ENCODE measurements around the gene CHRNA10. TPM values are rescaled to one million over a fixed set of nuclear protein-coding genes. Genes with fewer than 3 reads are reported as not detected.

Gene CHRNA10
- total and polyA plus RNA-seq, 5 donors, result 0.38 to 0.97 (median 0.50) TPM

- H3K27ac ChIP-seq (ENCODE audit: low read length), result no peak overlapping the region
- no peaks in the 10 kb centered on the region for H3K9me3 ChIP-seq (ENCODE audit: control insufficient read depth, low read length)
- no peaks in the 10 kb centered on the region for H3K4me1 ChIP-seq (ENCODE audit: control insufficient read depth, insufficient read depth, low read length)
- 100% methylated on average over 1 of the region's 1 CpG for WGBS
- H3K4me3 ChIP-seq (ENCODE audit: low read length), result no peak overlapping the region
- H3K27me3 ChIP-seq (ENCODE audit: control insufficient read depth, insufficient read depth), result no peaks in the 10 kb centered on the region
- DNase-seq (no peak), ATAC-seq (peak in 1 of 2 donors; percentile 50)
- intact Hi-C loops (cut with DNase I), result no loop called here
Measured at GRCh38 chr11:3627291-3627690, 43.9 kb downstream of the CHRNA10 start.

- Histone ChIP-seq H3K4me1 (ENCODE audit: control insufficient read depth, insufficient read depth, low read length) (no peaks in the 10 kb centered on the region), H3K27ac (ENCODE audit: low read length) (no peak overlapping the region), H3K9me3 (ENCODE audit: control insufficient read depth, low read length) (no peaks in the 10 kb centered on the region), H3K4me3 (ENCODE audit: low read length) (no peak overlapping the region), H3K27me3 (ENCODE audit: control insufficient read depth, insufficient read depth) (no peaks in the 10 kb centered on the region)
- 74% methylated on average over 23 of the region's 23 CpGs for WGBS
- peak; percentile 64 to 86 (median 81) for DNase-seq
- ATAC-seq, result peak; percentile 31 to 40
- intact Hi-C loops (cut with DNase I), result no loop called here
Measured at GRCh38 chr11:3626250-3626960, 44.8 kb downstream of the CHRNA10 start.

GRCh38 chr11:3623767-3624458 is 47.3 kb downstream of the CHRNA10 start:
- no peak overlapping the region for H3K27ac ChIP-seq (ENCODE audit: low read length)
- DNase-seq (peak in 1 of 3 donors; percentile 7), ATAC-seq (no peak)
- no peaks in the 10 kb centered on the region for H3K27me3 ChIP-seq (ENCODE audit: control insufficient read depth, insufficient read depth)
- 64% methylated on average over 8 of the region's 8 CpGs for WGBS
- intact Hi-C loops (cut with DNase I), result no loop called here
- no peaks in the 10 kb centered on the region for H3K4me1 ChIP-seq (ENCODE audit: control insufficient read depth, insufficient read depth, low read length)
- H3K9me3 ChIP-seq (ENCODE audit: control insufficient read depth, low read length), result no peaks in the 10 kb centered on the region
- no peak overlapping the region for H3K4me3 ChIP-seq (ENCODE audit: low read length)

- intact Hi-C loops (cut with DNase I), result no loop called here
- 91% methylated on average over 5 of the region's 5 CpGs for WGBS
- no peak for ATAC-seq
- H3K9me3 ChIP-seq (ENCODE audit: control insufficient read depth, low read length), result no peaks in the 10 kb centered on the region
- H3K4me3 ChIP-seq (ENCODE audit: low read length), result no peak overlapping the region
- H3K27ac ChIP-seq (ENCODE audit: low read length), result no peak overlapping the region
- peak in 1 of 3 donors; percentile 2 for DNase-seq
- no peaks in the 10 kb centered on the region for H3K4me1 ChIP-seq (ENCODE audit: control insufficient read depth, insufficient read depth, low read length)
- H3K27me3 ChIP-seq (ENCODE audit: control insufficient read depth, insufficient read depth), result no peaks in the 10 kb centered on the region
Measured at GRCh38 chr11:3623121-3623520, 48.1 kb downstream of the CHRNA10 start.

- H3K27ac ChIP-seq (ENCODE audit: low read length), result no peak overlapping the region
- WGBS, result 73% methylated on average over 4 of the region's 4 CpGs
- no peaks in the 10 kb centered on the region for H3K9me3 ChIP-seq (ENCODE audit: control insufficient read depth, low read length)
- intact Hi-C loops (cut with DNase I), result no loop called here
- no peak overlapping the region for H3K4me3 ChIP-seq (ENCODE audit: low read length)
- ATAC-seq (no peak), DNase-seq (peak in 1 of 3 donors; percentile 6)
- H3K4me1 ChIP-seq (ENCODE audit: control insufficient read depth, insufficient read depth, low read length), result no peaks in the 10 kb centered on the region
- no peaks in the 10 kb centered on the region for H3K27me3 ChIP-seq (ENCODE audit: control insufficient read depth, insufficient read depth)
Measured at GRCh38 chr11:3622521-3622920, 48.7 kb downstream of the CHRNA10 start.

- Histone ChIP-seq H3K4me1 (ENCODE audit: control insufficient read depth, insufficient read depth, low read length) (no peaks in the 10 kb centered on the region), H3K27ac (ENCODE audit: low read length) (no peak overlapping the region), H3K4me3 (ENCODE audit: low read length) (no peak overlapping the region), H3K27me3 (ENCODE audit: control insufficient read depth, insufficient read depth) (no peaks in the 10 kb centered on the region), H3K9me3 (ENCODE audit: control insufficient read depth, low read length) (no peaks in the 10 kb centered on the region)
- intact Hi-C loops (cut with DNase I), result no loop called here
- ATAC-seq (no peak), DNase-seq (no peak)
- WGBS, result 86% methylated on average over 8 of the region's 8 CpGs
Measured at GRCh38 chr11:3617990-3618389, 53.2 kb downstream of the CHRNA10 start.

- H3K4me3 ChIP-seq (ENCODE audit: low read length), result no peak overlapping the region
- intact Hi-C loops (cut with DNase I), result no loop called here
- WGBS, result 71% methylated on average over 25 of the region's 25 CpGs
- ATAC-seq (no peak), DNase-seq (no peak)
- H3K27me3 ChIP-seq (ENCODE audit: control insufficient read depth, insufficient read depth), result no peaks in the 10 kb centered on the region
- H3K27ac ChIP-seq (ENCODE audit: low read length), result no peak overlapping the region
- H3K9me3 ChIP-seq (ENCODE audit: control insufficient read depth, low read length), result no peaks in the 10 kb centered on the region
- no peaks in the 10 kb centered on the region for H3K4me1 ChIP-seq (ENCODE audit: control insufficient read depth, insufficient read depth, low read length)
Measured at GRCh38 chr11:3616721-3617460, 54.3 kb downstream of the CHRNA10 start.

GRCh38 chr11:3615998-3616397 is 55.2 kb downstream of the CHRNA10 start:
- WGBS, result 84% methylated on average over 6 of the region's 6 CpGs
- ATAC-seq (no peak), DNase-seq (no peak)
- no peak overlapping the region for H3K27ac ChIP-seq (ENCODE audit: low read length)
- intact Hi-C loops (cut with DNase I), result no loop called here
- H3K4me3 ChIP-seq (ENCODE audit: low read length), result no peak overlapping the region
- H3K27me3 ChIP-seq (ENCODE audit: control insufficient read depth, insufficient read depth), result no peaks in the 10 kb centered on the region
- H3K9me3 ChIP-seq (ENCODE audit: control insufficient read depth, low read length), result no peaks in the 10 kb centered on the region
- H3K4me1 ChIP-seq (ENCODE audit: control insufficient read depth, insufficient read depth, low read length), result no peaks in the 10 kb centered on the region

Other genes with a start within 250 kb of the CHRNA10 start
- gene ART5, start 29.4 kb downstream of the CHRNA10 start, total RNA-seq, result 1 to 10 TPM in 3 of 4 donors, under 1 TPM in 1; 0.47 to 2.5 (median 1.6) TPM
- 1.1 TPM for gene ART5, start 29.4 kb downstream of the CHRNA10 start, polyA plus RNA-seq
- gene ART1, start 26.3 kb downstream of the CHRNA10 start, total RNA-seq, result not detected
- not detected for gene ART1, start 26.3 kb downstream of the CHRNA10 start, polyA plus RNA-seq
- gene NUP98, start 126.2 kb upstream of the CHRNA10 start, total RNA-seq, result 10 to 100 TPM; 38.8 to 55.9 (median 43.4) TPM
- 22.9 TPM for gene NUP98, start 126.2 kb upstream of the CHRNA10 start, polyA plus RNA-seq
- gene PGAP2, start 137.2 kb upstream of the CHRNA10 start, total RNA-seq, result 10 to 100 TPM; 12.4 to 19.5 (median 15.2) TPM
- 13.9 TPM for gene PGAP2, start 137.2 kb upstream of the CHRNA10 start, polyA plus RNA-seq
- gene RHOG, start 169.6 kb upstream of the CHRNA10 start, total RNA-seq, result 10 to 100 TPM; 18.7 to 26.0 (median 25.6) TPM
- 23.7 TPM for gene RHOG, start 169.6 kb upstream of the CHRNA10 start, polyA plus RNA-seq
- gene STIM1, start 184.3 kb upstream of the CHRNA10 start, total RNA-seq, result 10 to 100 TPM; 14.4 to 19.3 (median 16.6) TPM
- 10.8 TPM for gene STIM1, start 184.3 kb upstream of the CHRNA10 start, polyA plus RNA-seq